GM12892 (cell line): ENCODE data around the gene CTSK.
"Not testable (repeated sequence)": the region's sequence is repeated elsewhere in the genome, so short reads cannot be mapped to it uniquely, and the experiment has no call there.

Experiments
- DNase-seq: peaks from one replicate; pipeline ENCODE4 v3.0.0; 2011; ENCODE audit not compliant: insufficient read length
- FAIRE-seq: peaks from 2 replicates; lab custom pipeline; 2011; peaks lifted over from hg19 to GRCh38; lab: Jason Lieb, UNC
- POLR2A ChIP-seq: IDR thresholded peaks from 2 replicates; pipeline ENCODE4 v1.6.1; 2011; ENCODE audit warnings: low read depth, low read length, control low read depth
- POLR2AphosphoS5 ChIP-seq: IDR thresholded peaks from 2 replicates; pipeline ENCODE4 v1.6.1; 2011; ENCODE audit warnings: low read depth, low read length, control low read depth
- TAF1 ChIP-seq: IDR thresholded peaks from 2 replicates; pipeline ENCODE4 v1.6.1; 2011; ENCODE audit warnings: low read depth, mild to moderate bottlenecking, control low read depth, low read length, borderline replicate concordance

The CTSK gene

DNA sequence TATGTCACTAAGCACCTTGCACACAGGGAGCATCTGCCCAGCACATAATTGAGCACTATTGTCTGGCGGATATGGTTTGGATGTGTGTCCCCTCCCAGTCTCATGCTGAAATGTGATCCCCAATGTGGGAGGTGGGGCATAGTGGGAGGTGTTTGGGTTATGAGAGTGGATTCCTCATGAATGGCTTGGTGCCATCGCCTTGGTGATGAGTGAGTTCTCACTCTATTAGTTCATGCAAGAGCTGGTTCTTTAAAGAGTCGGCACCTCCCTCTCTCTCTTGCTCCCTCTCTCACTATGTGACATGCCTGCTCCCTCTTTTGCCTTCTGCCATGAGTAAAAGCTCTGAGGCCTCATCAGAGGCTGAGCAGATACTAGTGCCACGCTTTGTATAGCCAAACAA lies 9.5 kb downstream of the CTSK start:
- no peak for TF ChIP-seq POLR2A
- TF ChIP-seq POLR2AphosphoS5, result no peak
- no peak for TF ChIP-seq TAF1
- FAIRE-seq (no peak), DNase-seq (no peak)

DNA sequence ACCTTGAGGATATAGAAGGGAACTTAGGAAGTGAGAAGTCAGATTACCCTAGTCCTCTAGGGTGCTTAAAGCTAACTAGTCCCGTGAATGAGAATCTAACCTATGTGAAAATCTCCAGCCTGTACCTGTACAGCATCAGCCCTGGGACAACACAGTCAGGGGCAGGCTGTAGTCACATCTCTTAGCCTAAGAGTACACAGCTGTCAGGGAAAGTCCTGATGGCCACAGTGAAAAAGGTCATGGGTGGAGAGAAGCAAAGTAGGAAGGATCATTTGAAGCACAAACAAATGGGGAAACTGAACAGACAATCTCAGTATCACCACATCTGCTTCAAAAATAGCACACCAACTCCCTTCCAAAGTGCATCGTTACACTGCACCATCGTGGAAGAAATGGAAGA lies 11.7 kb downstream of the CTSK start:
- FAIRE-seq, result no peak
- no peak for TF ChIP-seq TAF1
- TF ChIP-seq POLR2AphosphoS5, result no peak
- TF ChIP-seq POLR2A, result no peak
- no peak for DNase-seq

DNA sequence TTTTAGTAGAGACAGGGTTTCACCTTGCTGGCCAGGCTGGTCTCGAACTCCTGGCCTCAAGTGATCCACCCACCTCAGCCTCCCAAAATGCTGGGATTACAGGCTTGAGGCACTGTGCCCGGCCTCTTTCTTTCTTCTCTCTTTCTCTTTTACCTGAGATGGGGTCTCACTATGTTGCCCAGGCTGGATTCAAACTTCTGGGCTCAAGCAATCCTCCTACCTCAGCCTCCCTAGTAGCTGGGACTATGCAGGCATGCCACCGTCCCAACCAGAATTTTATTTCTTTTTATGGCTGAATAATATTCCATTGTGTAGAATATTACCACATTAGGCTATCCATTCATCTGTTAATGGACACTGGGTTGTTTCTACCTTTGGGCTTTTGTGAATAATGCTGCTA lies 14.3 kb downstream of the CTSK start:
- DNase-seq, FAIRE-seq: not testable (repeated sequence)

DNA sequence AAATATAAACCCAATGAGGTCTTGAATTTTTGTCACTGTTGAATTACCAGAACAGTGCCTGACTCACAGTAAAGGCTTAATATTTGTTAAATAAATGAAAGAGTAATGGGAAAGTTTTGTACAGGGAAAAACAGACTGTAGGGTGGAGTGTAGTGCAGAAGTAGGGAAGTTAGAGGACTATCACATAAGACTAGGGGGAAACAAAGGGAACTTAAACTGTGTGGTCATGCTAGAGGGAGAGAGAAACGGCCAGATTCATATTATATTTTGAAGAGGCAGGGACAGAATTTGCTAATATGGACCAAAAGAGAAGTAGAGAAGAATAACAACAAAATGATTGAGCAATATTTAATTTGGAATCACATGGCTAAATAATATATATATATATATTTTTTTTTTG lies 14.8 kb downstream of the CTSK start:
- no peak for FAIRE-seq
- no peak for DNase-seq
- no peak for TF ChIP-seq POLR2AphosphoS5
- no peak for TF ChIP-seq TAF1
- no peak for TF ChIP-seq POLR2A

DNA sequence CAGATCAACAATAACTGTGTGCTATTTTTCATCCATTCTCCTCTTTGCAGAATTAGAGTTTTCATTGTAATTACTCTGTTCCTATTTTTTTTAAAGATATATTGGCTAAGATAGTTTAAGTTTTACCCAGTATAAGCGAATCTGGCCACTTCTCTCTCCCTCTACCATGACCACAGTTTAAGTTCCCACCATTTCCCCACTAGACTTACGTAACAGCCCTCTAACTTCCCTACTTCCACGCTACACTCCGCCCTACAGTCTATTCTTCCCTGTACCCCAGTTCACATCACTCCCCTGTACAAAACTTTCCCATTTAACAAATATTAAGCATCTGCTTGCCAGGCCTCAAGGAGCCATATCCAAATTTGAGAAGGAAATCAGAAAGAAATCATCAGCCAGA lies 16.5 kb downstream of the CTSK start:
- FAIRE-seq (no peak), DNase-seq (no peak)
- TF ChIP-seq POLR2AphosphoS5, result no peak
- no peak for TF ChIP-seq POLR2A
- no peak for TF ChIP-seq TAF1

DNA sequence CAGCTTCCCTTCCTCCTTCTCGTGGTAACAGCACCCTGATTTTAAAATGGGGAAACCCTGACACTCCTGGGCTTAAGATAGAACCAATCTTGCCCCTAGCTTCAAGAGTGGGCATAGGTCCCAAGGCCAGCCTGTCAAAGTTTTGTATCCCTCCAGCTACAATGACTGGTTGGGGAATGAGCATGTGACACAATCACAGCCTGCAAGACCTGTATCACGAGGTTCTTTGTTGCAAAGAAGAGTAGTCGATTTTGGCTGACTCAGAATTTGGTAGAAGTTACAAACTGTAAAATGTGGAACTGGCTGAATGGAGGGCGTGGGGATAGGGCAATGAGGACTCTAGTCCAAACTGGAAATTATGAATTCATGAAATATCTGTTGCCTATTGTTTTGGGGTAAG lies 18.7 kb downstream of the CTSK start:
- no peak for FAIRE-seq
- no peak for TF ChIP-seq POLR2A
- TF ChIP-seq POLR2AphosphoS5, result no peak
- no peak for TF ChIP-seq TAF1
- DNase-seq, result no peak

DNA sequence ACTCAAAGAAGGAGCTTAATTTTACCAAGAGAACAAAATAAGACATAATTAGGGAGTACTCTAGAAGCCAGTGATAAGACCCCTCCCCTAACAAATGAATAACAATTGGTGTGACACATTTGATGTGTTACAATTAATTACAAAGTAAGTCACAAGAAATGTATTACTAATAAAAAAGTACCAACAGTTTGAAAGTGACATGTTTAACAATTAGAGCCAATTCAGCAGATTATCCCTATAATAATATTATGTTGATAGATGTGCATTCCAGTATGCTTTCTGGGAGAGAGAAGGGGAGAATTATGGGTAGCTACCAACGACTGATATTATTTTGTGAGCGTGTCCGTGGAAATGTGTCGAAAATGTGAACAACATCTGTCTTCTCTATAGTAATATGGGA lies 19.1 kb downstream of the CTSK start:
- DNase-seq, result no peak
- no peak for TF ChIP-seq TAF1
- TF ChIP-seq POLR2A, result no peak
- TF ChIP-seq POLR2AphosphoS5, result no peak
- FAIRE-seq, result no peak

DNA sequence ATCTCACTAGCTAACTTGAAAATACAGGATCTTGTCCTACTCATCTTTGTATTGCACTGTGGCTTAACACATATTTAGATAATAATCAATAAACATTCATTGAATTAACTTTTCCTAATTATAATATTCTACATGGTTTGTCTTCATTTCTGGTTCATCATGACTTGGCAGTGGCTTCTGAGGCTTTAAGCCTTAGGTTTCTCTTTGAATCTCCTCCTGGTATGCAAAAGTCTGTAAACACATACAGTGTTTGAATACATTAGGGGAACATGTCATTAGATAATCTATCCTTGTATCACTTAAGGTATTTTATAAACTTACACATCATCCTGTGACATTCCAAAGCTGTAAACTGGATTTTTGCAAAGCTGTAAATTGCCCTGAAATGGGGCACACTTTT lies 20.6 kb downstream of the CTSK start:
- DNase-seq (no peak), FAIRE-seq (no peak)
- TF ChIP-seq POLR2A (no peak), POLR2AphosphoS5 (no peak), TAF1 (no peak)

DNA sequence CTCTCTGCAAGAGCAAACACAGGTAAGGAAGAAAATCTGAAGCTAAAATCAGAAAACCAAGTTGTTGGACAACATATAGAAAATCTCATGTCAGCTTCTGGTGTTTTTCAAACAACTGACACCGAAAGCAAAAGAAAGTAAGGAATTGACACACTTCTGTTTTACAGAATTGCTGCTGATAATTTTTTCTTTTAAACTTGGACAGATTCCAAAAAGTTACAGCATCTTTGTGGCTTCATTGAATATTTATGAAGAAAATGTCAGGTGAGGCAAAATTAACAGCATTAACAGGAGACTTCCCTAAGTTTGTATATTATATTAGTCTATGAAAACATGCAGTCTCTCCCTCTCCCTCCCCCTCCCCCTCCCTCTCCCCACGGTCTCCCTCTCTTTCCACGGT lies 27.6 kb downstream of the CTSK start:
- FAIRE-seq (no peak), DNase-seq (no peak)
- no peak for TF ChIP-seq POLR2AphosphoS5
- TF ChIP-seq TAF1, result no peak
- TF ChIP-seq POLR2A, result no peak

DNA sequence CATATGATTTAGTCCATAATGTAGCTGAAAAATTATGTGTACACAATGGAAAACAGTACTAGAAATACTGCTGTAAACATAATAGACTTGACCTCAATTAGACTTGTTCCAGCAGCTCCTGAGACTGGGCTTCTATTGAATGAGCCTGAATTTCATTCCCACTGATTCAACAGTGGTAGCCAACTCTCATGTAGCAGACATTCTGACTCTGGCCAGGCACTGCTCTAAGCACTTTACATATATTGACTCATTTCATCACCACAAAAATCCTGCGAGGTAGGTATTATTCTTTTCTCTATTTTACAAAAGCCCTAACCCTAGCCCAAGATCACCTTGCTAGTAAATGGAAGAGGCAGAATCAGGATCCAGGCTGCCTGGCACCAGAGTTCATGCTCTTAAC lies 29.7 kb downstream of the CTSK start:
- no peak for TF ChIP-seq POLR2A
- no peak for TF ChIP-seq TAF1
- TF ChIP-seq POLR2AphosphoS5, result no peak
- FAIRE-seq (no peak), DNase-seq (no peak)

DNA sequence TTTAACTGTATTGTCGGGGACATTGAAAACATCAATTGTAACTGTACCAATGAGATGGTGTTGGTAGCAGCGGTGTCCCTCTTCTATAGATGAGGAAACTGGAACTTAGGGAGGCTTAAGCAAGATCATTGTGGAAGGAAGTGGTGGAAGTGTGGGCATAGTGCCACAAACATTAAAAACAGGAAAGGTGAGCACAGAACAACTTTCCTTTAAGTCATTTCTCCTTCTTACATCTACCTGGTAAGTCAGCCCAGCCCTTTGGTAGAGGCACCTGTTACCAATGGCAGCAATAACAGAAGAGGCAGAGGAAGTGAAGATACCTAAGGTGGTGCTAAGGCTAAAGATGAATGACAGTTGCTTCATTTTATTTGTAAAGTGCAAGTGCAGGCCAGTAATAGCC lies 30.5 kb downstream of the CTSK start:
- DNase-seq (no peak), FAIRE-seq (no peak)
- no peak for TF ChIP-seq POLR2A
- TF ChIP-seq POLR2AphosphoS5, result no peak
- no peak for TF ChIP-seq TAF1

DNA sequence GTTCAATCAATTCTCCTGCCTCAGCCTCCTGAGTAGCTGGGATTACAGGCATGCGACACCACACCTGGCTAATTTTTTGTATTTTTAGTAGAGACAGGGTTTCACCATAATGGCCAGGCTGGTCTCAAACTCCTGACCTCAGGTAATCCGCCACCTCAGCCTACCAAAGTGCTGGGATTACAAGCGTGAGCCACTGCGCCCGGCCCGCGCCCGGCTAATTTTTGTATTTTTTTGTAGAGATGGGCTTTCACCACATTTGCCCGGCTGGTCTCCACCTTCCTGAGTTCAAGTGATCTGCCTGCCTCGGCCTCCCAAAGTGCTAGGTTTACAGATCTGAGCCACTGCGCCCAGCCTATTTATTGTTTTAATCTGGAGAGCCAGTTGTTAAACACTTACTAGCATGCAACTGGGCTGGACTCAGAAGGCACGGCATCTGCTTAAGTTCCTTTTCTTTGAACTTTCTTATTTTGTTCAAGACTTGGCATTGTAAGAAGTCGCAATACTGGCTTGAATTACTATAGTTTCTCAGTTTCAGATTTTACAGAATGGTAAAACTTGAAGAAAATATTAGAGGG lies 32.0 kb downstream of the CTSK start:
- not testable (repeated sequence) for FAIRE-seq, DNase-seq

DNA sequence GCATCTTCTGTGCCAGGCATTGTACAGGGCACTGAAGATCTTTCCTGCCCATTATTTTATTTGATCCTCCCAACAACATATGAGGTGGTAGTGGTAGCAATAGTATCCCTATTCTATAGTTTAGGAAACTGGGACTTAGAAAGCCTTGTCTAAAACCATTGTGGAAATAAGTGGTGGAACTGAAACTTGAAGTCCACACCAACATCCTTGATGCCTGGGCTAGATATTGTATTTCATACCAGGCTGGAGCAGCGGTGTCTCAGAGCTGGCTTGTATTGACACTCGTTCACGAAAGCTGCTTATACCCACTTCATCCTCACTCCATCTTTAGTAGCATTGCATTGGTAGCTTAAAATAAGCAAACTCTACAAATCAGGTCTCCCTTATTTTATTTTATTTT lies 32.8 kb downstream of the CTSK start:
- DNase-seq (no peak), FAIRE-seq (no peak)
- no peak for TF ChIP-seq TAF1
